H4 (cell line): ENCODE results near the gene SLC9A9. TPM values are rescaled to one million over a fixed set of nuclear protein-coding genes. Genes with fewer than 3 reads are reported as not detected.

Source experiments
- DNase-seq: peaks from one replicate; pipeline ENCODE4 v3.0.0-alpha.2; 2015; ENCODE audit warnings: low spot score
- total RNA-seq: library from RNA; depleted of rRNA; stranded (reverse); fragments of >200 nt; shearing (Covaris generic); gene quantifications from 2 replicates; pipeline ENCODE4 v1.2.3, GENCODE V29; 2014

The SLC9A9 gene
- total RNA-seq, 1 experiment from 2014 or later, result 10.8 TPM

DNA sequence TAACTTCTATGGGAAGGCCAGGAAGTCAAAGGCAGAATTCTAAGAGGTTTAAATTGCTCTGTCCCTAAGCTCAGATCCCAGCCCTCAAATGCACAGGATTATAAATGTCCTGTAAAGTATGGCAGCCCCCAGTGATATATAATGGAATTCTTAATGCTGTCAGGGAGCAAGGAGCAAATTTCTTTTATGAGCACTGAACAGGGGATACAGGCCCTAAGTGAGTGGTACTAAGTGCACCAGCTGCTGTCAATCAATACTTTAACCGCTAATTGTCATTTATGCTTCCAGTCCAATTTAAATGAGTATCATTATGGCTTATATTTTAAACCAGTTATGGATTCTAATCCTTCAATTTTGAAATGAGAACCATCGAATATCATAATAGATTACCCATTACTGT lies 4.7 kb downstream of the SLC9A9 start:
- DNase-seq, result no peak

DNA sequence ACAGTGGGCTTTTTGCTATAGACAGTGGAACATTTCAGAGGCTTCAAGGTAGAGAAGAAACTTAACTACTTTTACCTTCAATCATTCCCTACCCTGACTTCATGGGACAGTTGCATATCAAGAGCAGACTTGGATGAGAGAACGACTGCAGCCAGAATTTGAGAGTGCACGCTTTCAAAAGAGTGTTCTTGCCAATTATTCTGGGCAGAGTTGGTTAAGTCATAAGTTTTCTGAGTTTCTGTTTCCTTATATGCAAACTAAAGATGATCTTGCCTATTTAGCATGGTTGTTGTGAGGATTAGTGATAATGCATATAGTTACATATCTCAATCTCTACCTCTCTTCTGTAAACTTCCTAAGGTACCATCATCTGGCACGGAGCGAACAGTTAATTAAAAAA lies 7.6 kb downstream of the SLC9A9 start:
- no peak for DNase-seq

DNA sequence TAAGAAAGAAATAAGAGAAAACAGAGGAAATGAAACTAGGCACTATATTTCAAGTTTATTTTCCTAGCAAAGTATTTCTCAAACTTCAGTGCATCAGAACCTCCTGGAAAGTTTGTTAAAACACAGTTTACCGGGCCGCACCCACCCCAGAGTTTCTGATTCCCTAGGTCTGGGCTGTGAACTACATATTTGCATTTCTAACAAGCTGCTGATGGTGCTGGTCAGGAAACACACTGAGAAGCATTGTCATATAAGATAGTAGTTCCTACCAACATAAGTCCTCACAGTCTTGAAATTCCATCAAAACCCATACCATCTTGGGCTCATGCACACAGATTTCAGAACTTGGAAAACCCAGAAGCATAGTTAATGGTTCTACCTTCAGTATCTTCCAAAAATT lies 8.3 kb downstream of the SLC9A9 start:
- no peak for DNase-seq

DNA sequence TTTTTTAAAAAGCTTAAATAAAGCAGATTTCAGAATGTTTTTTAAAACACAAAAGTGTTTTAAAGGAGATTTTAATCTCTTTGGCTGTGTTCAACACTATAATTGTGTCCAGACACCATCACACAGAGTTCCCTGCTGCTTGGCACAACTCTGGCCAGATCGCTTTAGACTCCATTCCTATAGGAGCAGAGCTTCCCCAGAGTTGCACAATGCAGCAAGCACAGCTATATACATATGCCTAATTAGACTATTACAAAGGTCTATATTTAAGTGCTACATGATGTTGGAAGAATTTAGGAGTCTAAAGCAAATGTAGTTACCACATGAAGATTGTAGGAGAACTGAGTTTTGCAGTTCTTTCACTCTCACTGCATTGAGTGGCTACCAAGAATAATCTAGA lies 11.2 kb downstream of the SLC9A9 start:
- no peak for DNase-seq

DNA sequence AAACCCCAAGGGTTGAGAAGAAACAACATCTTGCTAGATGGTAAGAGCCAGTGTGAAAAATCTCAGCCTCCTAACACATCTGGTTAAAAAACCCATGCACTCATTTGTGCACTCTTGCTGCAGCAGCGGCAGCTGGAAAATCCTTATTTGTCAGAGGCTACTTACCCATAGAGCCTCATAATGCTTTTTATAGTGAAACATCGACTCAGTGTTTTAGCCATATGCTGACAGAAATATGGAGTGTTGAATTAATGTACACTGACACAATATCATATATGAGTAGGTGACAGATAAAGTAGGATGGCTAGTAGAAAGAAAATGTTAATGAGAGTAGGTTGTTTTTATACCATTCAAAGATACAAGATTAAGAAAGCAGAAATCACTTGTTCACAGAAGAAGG lies 13.0 kb downstream of the SLC9A9 start:
- DNase-seq, result no peak

DNA sequence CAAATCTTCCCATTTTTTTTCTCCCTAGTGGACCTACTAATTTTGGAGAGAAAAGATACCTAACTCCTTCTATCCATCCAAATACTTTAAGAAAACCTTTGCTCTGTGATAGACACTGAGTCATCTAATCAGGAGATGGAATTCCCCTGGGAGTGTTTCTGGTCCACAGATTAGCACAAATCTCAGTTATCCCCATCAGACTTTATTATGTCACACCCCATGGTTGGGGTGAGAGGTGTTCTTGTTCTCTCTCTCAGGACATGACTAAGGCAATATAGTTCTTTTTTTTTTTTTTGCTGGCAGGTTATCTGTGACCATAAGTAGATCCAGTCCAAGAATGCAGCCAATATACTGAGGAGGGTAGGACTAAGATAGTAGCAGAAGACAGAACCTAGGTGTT lies 15.8 kb downstream of the SLC9A9 start:
- DNase-seq, result no peak

GRCh38 chr3:143831994-143832393 lies 16.3 kb downstream of the SLC9A9 start:
- no peak for DNase-seq

DNA sequence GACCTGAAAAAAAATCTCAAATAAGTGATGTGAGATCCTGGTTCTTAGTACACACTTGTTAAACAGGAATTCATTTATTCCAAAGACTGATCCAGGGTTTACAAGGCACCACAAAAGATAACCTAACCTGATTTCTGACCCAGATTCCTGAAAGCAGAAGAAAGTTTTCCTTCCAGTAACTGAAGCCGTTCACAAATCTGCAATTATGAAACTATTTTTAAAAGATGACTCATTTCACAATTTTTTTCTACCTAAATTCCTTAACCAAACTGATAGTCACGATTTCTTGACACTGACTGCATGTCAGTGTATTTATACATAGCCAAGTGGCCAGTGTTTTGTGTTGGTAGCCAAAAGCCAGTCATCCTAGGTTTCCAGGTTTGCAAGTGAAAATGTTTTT lies 17.1 kb downstream of the SLC9A9 start:
- DNase-seq, result peak; percentile 35

DNA sequence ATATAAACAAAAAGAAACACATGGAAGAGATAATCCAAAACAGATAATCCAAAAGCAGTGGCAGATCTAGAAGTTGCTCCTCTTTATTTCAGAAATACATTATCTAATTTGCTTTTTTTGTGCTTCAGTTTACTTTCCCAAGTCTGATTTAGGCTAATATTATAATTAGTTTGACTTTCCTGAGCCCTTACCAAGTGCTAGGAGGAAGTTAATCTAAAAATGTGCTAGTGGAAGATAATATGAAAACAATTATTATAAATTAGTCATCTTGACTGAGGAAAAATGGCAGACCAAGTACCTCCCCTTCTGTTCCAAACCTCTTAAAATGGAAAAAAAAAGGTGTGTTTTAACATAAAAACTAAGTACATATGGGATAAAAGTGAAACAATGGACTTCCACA lies 17.5 kb downstream of the SLC9A9 start:
- no peak for DNase-seq

GRCh38 chr3:143830063-143830462 lies 18.2 kb downstream of the SLC9A9 start:
- DNase-seq, result no peak

- no peak for DNase-seq
These were observed 20.8 kb downstream of the SLC9A9 start for GRCh38 chr3:143827425-143827824.

GRCh38 chr3:143826296-143826695 lies 22.0 kb downstream of the SLC9A9 start:
- no peak for DNase-seq

DNA sequence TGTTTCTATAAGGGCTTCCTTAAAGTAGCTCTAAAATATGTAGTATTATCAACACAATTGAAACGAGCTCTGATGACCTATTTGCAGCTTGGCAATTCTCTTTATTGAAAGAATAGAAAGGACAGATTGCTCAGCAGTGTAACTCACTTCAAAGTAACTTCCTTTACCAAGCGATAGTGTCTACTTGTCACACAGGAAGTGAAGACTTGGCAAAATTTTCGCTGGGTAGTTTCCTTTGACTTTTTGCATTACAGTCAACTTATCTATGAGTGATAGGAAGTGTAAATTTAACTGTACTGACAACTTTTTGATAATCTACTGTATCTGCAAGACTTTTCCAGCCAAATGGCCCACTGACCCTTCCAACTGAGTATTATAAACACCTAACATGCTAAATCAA lies 22.8 kb downstream of the SLC9A9 start:
- no peak for DNase-seq

- DNase-seq, result no peak
These were observed 23.4 kb downstream of the SLC9A9 start for GRCh38 chr3:143824735-143825385.

GRCh38 chr3:143822798-143823197 lies 25.5 kb downstream of the SLC9A9 start:
- no peak for DNase-seq

DNA sequence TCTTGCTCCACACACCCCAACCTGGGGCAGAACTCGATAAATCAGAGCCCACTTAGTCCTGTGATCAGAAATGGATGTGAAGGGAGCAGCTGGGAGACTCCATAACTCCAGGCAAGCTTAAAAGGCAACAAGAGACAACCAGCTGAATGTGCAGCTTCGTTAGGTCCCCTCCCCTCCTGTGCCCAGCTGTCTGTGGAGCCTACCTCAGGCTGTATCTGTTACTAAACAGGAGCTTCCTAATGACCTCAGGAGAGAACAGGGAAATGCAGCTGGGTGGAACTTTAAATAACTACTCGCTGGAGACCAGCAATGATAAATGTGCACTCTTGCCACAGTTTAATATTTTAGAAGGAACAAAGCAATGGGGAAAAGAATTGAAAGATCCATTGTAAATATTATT lies 25.9 kb downstream of the SLC9A9 start:
- no peak for DNase-seq

- no peak for DNase-seq
These were observed 26.4 kb downstream of the SLC9A9 start for GRCh38 chr3:143821862-143822261.

DNA sequence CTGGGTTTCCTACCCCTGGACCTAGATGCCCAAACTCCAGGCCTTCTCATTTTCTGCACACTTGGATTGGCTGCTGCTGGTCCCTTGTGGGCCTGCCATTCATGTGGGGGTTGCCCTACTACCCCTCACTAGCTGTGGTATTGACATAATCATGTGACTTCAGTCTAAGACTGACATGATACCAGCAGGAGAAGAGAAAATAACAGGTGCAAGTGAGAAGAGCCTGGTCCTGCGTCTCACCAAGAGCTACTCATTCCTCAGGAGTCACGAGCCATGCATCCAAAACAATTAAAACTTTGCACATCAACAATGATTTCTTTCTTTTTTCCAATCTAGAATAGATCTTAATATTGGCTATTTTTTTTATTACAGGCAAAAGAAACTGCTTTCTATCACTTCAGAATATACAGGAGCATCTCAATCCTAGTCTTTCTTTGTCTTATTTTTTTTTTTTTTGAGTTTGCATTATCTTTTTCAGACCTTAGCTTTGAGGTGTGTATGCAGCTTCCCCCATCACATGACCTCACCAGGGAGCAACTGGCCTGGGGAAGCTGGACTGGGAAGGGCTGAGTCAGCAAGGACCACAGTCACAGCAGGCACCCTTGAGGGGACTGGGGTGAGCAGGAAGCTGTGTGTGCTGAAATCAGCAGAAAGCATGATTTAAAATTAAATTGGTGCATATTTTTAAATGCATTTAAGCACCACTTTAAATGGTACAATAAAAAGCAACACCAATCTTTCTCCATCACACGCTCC lies 27.6 kb downstream of the SLC9A9 start:
- DNase-seq, result no peak

DNA sequence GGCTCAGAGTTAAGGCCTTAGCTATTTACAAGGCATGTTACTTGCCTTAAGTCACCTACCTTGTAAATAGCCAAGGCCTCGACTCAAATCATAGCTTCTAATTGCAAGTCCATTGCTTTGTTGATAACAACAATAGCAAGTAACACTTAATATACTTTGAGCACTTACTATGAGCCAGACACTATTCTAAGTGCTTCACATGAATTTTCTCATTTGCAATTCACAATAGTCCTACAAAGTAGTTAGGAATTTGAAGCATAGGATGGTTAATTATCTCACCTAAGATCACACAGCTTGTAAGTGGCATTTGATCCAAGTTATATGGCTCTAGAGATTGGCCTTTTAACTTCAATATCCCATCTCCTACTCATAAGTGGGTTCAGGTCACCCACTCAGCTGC lies 28.4 kb downstream of the SLC9A9 start:
- no peak for DNase-seq

DNA sequence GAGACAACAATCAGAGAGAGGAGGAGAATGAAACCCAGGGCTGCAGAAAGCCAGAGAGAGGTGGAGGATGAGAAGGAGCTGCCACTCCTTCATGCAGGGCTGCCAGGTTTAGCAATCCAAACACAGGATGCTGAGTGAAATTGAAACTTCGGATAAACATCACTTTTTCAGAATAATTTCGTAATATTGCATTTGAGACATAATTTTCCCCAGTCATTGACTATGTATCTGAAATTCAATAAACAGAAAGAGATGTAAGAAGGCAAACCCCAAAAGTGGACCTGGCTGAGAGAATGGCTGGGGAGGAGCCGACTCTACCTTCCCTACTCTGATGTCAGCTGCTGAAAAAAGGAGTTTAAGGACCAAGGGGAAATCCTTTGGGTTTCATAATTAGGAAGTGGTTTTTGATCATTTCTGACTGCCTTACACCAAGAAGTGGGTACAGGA lies 33.8 kb downstream of the SLC9A9 start:
- no peak for DNase-seq

- DNase-seq, result no peak
These were observed 35.8 kb downstream of the SLC9A9 start for GRCh38 chr3:143812481-143812880.

DNA sequence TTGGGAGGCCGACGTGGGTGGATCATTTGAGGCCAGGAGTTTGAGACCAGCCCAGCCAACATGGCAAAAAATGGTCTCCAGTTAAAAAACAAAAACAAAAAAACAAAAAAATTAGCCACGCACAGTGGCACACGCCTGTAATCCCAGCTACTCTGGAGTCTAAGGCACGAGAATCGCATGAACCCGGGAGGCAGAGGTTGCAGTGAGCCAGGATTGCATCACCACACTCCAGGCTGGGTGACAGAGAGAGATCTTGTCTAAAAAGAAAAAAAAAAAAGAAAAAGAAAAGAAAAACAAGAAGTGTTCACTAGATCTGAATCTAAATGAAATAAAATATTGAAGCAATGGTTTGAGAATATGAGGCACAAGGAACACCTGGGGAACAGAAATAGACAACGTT lies 36.7 kb downstream of the SLC9A9 start:
- no peak for DNase-seq

- DNase-seq, result no peak
These were observed 37.4 kb downstream of the SLC9A9 start for GRCh38 chr3:143810953-143811265.
